IMR-90 (cell line): ENCODE results near the gene TOMM34.

Experiments used
- CTCF ChIP-seq: conservative IDR thresholded peaks from 2 replicates; pipeline ENCODE4 v1.5.1; 2012; ENCODE audit warnings: mild to moderate bottlenecking, low read depth, low read length, improper control_type of control experiment
- FOS ChIP-seq: fragments of 150-350 bp; IDR thresholded peaks from 2 replicates; pipeline ENCODE4 v1.6.1; 2016; ENCODE audit warnings: low read depth, low read length
- POLR2A ChIP-seq: IDR thresholded peaks from 2 replicates; pipeline ENCODE4 v1.6.1; 2012; ENCODE audit warnings: mild to moderate bottlenecking, low read depth, low read length

DNA sequence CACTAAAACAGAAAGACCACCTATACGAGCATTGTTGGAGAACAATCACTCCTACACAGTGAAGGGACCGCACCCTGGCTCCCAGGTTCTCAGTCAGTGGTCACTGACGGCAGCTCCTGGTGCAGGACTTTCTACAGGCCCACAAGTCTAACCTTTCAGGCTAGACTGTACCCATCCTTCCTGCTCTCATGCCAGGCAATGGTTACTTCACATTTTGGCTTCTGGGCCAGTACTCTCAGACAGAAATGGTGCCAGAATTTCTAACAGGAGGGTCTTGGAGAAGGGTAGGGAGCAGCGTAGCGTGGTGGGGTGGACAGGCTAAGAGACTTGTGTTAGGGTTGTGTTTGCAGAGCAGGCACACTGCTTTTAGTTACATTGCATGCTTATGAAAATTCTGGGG, 12.1 kb downstream of the TOMM34 start:
- no peak for TF ChIP-seq POLR2A
- no peak for TF ChIP-seq FOS
- TF ChIP-seq CTCF, result no peak
